Left ventricle myocardium inferior (tissue), 1 donor: ENCODE measurements around the gene SGSH. TPM values are rescaled to one million over a fixed set of nuclear protein-coding genes. Genes with fewer than 3 reads are reported as not detected.
"Not testable (repeated sequence)": the region's sequence is repeated elsewhere in the genome, so short reads cannot be mapped to it uniquely, and the experiment has no call there.

Experiments
- DNase-seq: peaks from one replicate; pipeline ENCODE4 v3.0.0-alpha.2; 2020
- H3K27ac ChIP-seq: fragments of 200-600 bp; replicated peaks from 2 replicates; pipeline ENCODE4 v1.8.0; 2021
- H3K27me3 ChIP-seq: fragments of 200-600 bp; 2 replicates; pipeline ENCODE4 v1.8.0; 2021; ENCODE audit warnings: low read depth
- H3K36me3 ChIP-seq: fragments of 200-600 bp; 2 replicates; pipeline ENCODE4 v1.8.0; 2021
- H3K4me1 ChIP-seq: fragments of 200-600 bp; 2 replicates; pipeline ENCODE4 v1.8.0; 2021
- H3K4me3 ChIP-seq: fragments of 200-600 bp; 2 replicates; pipeline ENCODE4 v1.8.0; 2021; ENCODE audit warnings: mild to moderate bottlenecking, moderate library complexity
- H3K9me3 ChIP-seq: fragments of 200-600 bp; replicated peaks from 2 replicates; pipeline ENCODE4 v1.8.0; 2021
- intact Hi-C: fragments of 100-400 bp; cut with micrococcal nuclease; formaldehyde crosslinking; loops from one replicate; pipeline ENCODE4 v1.11.0; 2022
- total RNA-seq: library from RNA; stranded (reverse); fragmentation: NEBNext Ultra II Directional; extraction: Animal tissue kit (Norgen Biotek cat#: 25700); gene quantifications from one replicate; pipeline ENCODE4 v1.2.1, GENCODE V29; 2021
- TF ChIP-seq, protein P1 (sequence below): fragments of 200-600 bp; IDR thresholded peaks from 2 replicates; pipeline ENCODE4 v1.8.0; 2021; ENCODE audit warnings: antibody characterized with exemption, mild to moderate bottlenecking, borderline replicate concordance
- donor health status: DM: no; HTN: yes; CAD: no; lungs with severe emphysema.

SGSH gene
- total RNA-seq, 1 donor from 2014 or later: 10.9 TPM

- TF ChIP-seq, protein P1, sequence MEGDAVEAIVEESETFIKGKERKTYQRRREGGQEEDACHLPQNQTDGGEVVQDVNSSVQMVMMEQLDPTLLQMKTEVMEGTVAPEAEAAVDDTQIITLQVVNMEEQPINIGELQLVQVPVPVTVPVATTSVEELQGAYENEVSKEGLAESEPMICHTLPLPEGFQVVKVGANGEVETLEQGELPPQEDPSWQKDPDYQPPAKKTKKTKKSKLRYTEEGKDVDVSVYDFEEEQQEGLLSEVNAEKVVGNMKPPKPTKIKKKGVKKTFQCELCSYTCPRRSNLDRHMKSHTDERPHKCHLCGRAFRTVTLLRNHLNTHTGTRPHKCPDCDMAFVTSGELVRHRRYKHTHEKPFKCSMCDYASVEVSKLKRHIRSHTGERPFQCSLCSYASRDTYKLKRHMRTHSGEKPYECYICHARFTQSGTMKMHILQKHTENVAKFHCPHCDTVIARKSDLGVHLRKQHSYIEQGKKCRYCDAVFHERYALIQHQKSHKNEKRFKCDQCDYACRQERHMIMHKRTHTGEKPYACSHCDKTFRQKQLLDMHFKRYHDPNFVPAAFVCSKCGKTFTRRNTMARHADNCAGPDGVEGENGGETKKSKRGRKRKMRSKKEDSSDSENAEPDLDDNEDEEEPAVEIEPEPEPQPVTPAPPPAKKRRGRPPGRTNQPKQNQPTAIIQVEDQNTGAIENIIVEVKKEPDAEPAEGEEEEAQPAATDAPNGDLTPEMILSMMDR: no peak
- Histone ChIP-seq H3K4me3 (no peak overlapping the region), H3K4me1 (peaks cover 10% of the 10 kb centered on the region), H3K9me3 (no peaks in the 10 kb centered on the region), H3K27me3 (no peaks in the 10 kb centered on the region), H3K36me3 (peaks cover 45% of the 10 kb centered on the region), H3K27ac (no peak overlapping the region)
- intact Hi-C loops: no loop called here
- DNase-seq: no peak
Observed at GRCh38 chr17:80246266-80246681, 26.1 kb upstream of the SGSH start.

DNA sequence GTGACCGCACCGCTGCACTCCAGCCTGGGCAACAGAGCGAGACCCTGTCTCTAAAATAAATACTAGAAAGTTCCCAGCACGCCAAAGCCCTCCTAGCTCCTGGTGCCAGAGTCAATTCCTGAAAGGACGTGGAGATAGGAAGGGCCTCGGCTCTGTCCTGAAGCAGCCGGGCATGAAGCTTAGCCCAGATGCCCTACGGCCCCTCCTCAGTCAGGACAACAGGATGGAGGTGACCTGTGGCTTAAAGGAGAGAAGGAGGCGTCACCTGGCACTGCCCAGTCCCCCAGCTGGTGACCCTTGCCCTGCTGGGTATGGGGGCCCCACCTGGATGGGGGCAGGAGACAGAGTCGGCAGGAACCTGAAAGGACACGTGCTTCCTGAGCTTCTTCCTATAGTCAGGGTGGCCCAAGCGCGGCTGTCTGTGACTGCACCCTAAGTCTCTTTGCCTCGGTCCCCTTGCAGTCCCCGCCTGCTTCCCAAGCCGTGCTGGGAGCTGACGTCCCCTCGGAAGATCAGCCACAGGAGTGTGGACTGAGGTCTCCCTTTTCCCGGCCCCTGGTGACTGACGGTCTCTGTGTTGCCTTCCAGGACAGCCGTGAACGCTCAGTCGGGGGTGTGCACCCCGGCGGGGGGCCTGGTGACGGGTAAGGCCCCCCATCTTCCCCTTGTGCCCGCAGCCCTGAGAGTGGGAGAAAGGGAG, 25.6 kb upstream of the SGSH start:
- Histone ChIP-seq H3K27ac (no peak overlapping the region), H3K9me3 (no peaks in the 10 kb centered on the region), H3K4me3 (no peak overlapping the region), H3K27me3 (no peaks in the 10 kb centered on the region), H3K36me3 (peaks cover 48% of the 10 kb centered on the region), H3K4me1 (peaks cover 10% of the 10 kb centered on the region)
- TF ChIP-seq, protein P1: no peak
- no peak for DNase-seq
- intact Hi-C loops: no loop called here

DNA sequence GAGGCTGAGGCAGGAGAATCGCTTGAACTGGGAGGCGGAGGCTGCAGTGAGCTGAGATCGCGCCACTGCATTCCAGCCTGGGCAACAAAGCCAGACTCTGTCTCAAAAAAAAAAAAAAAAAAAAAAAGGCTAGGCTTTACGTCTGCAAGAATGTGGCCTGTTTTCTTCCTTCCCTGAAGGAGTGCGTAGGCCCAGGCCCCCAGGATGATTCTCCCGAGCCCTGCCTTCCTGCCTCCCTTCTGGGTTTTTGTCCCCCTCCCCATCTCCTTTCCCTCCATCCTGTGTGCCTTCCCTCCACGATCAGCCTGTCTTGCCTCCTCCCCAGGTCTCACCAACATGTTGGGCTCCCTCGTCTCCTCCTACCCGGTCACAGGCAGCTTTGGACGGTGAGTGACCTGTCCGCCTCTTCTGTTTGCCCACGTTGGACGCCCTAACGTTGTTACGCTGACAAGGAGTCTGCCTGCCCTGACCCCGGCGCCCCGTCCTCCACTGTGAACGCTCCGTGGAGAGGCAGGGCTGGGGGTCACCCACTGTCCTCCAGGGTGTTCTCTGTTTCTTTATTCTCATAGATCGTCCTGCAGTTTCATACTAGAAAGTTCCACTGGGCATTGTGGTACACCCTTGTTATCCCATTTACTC, 24.9 kb upstream of the SGSH start:
- Histone ChIP-seq H3K36me3 (peaks cover 48% of the 10 kb centered on the region), H3K9me3 (no peaks in the 10 kb centered on the region), H3K4me1 (peaks cover 10% of the 10 kb centered on the region), H3K27me3 (no peaks in the 10 kb centered on the region), H3K4me3 (no peak overlapping the region), H3K27ac (no peak overlapping the region)
- intact Hi-C loops: no loop called here
- no peak for DNase-seq
- TF ChIP-seq, protein P1: no peak

- DNase-seq, H3K9me3 ChIP-seq, intact Hi-C loops, H3K4me3 ChIP-seq, H3K27ac ChIP-seq, H3K27me3 ChIP-seq: not testable (repeated sequence)
- Histone ChIP-seq H3K4me1 (peaks cover 10% of the 10 kb centered on the region), H3K36me3 (peaks cover 44% of the 10 kb centered on the region)
Observed at GRCh38 chr17:80244448-80244847, 24.3 kb upstream of the SGSH start.

DNA sequence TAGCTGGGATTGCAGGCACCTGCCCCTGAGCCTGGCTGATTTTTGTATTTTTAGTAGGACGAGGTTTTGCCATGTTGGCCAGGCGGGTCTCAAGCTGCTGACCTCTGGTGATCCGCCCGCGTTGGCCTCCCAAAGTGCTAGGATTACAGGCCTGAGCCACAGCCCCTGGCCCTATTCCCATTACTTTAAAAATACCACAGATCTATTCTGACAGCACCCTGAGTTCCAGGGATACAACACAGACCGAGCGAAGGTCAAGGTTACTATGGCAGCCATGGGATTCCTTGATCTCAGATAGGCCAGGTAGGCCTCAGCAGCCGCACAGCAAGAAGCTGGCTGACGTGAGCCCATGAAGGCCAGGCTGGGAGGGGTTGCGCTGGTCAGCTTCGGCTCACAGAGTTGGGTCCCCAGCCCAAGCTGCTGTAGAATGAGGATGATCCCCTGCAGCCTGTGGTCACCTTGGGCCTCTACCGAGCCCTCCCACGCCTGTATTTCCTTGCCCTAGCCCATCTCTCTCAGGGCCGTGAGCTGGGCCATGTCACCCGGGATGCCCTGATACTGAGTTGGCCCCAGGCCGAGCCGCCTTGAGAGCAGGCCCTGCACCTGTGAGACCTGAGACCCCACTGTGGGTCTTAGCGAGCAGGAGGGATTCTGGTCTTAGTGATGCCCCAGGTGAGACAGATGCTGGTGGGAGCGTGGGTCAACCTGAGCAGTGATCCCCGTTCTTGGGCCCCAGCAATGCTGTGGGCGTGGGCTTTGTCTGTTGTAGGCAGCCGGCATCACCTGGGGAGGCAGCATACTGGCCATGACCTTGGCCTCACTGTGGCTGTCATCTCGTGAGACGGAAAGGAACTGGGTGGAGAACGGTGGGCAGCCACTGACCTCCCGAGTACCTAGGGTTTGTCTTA, 23.6 kb upstream of the SGSH start:
- Histone ChIP-seq H3K4me1 (peaks cover 10% of the 10 kb centered on the region), H3K36me3 (peaks cover 39% of the 10 kb centered on the region), H3K27ac (peak overlapping the region; percentile 33), H3K4me3 (no peak overlapping the region), H3K27me3 (no peaks in the 10 kb centered on the region), H3K9me3 (no peaks in the 10 kb centered on the region)
- intact Hi-C loops: no loop called here
- no peak for DNase-seq
- TF ChIP-seq, protein P1: no peak
